Spinal cord (tissue), 10 donors: ENCODE results near the gene VWA1. TPM values are rescaled to one million over a fixed set of nuclear protein-coding genes. Genes with fewer than 3 reads are reported as not detected.

Experiments
- DNase-seq, 6 donors: peaks; one replicate each; pipeline versions ENCODE4 v3.0.0 to v3.0.0-alpha.2; 2013 to 2015; ENCODE audit warnings: low spot score in 6 of 6, low read depth in 4 of 6
- H3K27ac ChIP-seq: one replicate; pipeline ENCODE4 v1.5.1; 2013; ENCODE audit warnings: low read depth, low read length, control low read depth
- H3K27me3 ChIP-seq: one replicate; pipeline ENCODE4 v1.6.1; 2013; ENCODE audit warnings: low read length; ENCODE audit not compliant: control insufficient read depth, insufficient read depth
- H3K36me3 ChIP-seq: one replicate; pipeline ENCODE4 v1.6.1; 2013; ENCODE audit warnings: low read length; ENCODE audit not compliant: control insufficient read depth, insufficient read depth
- H3K4me1 ChIP-seq: one replicate; pipeline ENCODE4 v1.6.1; 2013; ENCODE audit warnings: low read length; ENCODE audit not compliant: control insufficient read depth, insufficient read depth
- H3K4me3 ChIP-seq: one replicate; pipeline ENCODE4 v1.5.1; 2013; ENCODE audit warnings: low read depth, low read length, control low read depth
- H3K9me3 ChIP-seq: one replicate; pipeline ENCODE4 v1.6.1; 2013; ENCODE audit warnings: low read length; ENCODE audit not compliant: control insufficient read depth, insufficient read depth
- WGBS: methylation state at CpG from one replicate; pipeline ENCODE4 v1.1.5; 2013; ENCODE audit warnings: missing lambda C conversion rate; ENCODE audit not compliant: insufficient coverage; 5-methylcytosine and 5-hydroxymethylcytosine counted together
- long read RNA-seq, 4 donors: transcript quantifications; one replicate each; lab custom pipeline, GENCODE V29; 2026
- polyA plus RNA-seq, 2 donors: library from polyadenylated mRNA; unstranded; fragments of 120-200 nt; gene quantifications; one replicate each; pipeline ENCODE4 v1.2.1, GENCODE V29; 2013; ENCODE audit not compliant: insufficient read length in 2 of 2
- total RNA-seq, 2 donors: library from RNA; depleted of rRNA in 1 of 2; stranded (reverse); fragments of 120-200 nt in 1 of 2; fragments of >200 nt in 1 of 2; gene quantifications; one replicate each; pipeline versions ENCODE4 v1.2.3 to v1.2.4, GENCODE V29; 2013 to 2014
- donor health status: healthy.

VWA1 gene
- 10 to 100 TPM; 11.4 to 34.5 TPM for total RNA-seq
- 10 to 100 TPM; 53.0 to 67.0 TPM for polyA plus RNA-seq
- long read RNA-seq, donor 1, full-length matches to known transcripts, result 25 of 25 reads
- long read RNA-seq, donor 1, partial matches to known transcripts, result 0 of 25 reads
- long read RNA-seq, donor 1, other reads (novel, unspliced or antisense), result 0 of 25 reads
- long read RNA-seq, donor 2, full-length matches to known transcripts, result 5 of 5 reads
- long read RNA-seq, donor 2, partial matches to known transcripts, result 0 of 5 reads
- long read RNA-seq, donor 2, other reads (novel, unspliced or antisense), result 0 of 5 reads
- long read RNA-seq, donor 3, full-length matches to known transcripts, result 16 of 16 reads
- long read RNA-seq, donor 3, partial matches to known transcripts, result 0 of 16 reads
- long read RNA-seq, donor 3, other reads (novel, unspliced or antisense), result 0 of 16 reads
- long read RNA-seq, donor 4, full-length matches to known transcripts, result 40 of 40 reads
- long read RNA-seq, donor 4, partial matches to known transcripts, result 0 of 40 reads
- long read RNA-seq, donor 4, other reads (novel, unspliced or antisense), result 0 of 40 reads

DNA sequence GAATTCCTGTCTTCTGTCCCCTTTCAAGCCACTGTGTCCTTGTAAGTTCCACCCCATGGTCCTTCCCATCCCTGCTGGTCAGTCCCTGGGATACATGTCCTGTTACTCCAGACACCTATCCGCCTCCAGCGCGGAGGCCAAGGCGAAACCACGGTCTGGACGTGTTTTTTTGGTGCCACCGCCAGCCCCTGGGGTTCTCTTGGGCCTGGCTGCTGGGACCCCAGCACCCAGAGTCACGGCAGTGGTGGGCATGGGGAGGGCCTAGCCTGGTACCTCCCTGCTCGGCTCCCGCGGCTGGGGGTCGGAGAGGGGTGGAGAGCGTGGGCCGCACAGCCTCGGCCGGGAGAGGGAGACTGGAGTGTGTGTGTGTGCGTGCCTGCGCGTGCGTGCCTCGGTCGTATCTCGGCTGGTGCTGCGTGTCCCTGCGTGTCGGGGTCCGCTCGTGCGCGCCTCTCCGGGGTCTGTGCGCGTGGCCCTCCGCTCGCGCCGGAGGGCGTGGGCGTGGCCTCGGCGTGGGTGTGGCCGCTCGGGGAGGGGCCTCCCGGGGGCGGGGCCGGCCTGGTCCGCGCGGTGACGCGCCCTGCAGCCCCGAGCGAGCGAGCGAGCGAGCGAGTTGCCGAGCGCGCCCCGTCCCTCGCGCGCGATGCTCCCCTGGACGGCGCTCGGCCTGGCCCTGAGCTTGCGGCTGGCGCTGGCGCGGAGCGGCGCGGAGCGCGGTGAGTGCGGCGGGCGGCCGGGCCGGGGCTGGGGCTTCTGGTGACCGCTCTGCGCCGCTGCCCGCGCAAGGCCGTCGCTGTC is at the start of gene VWA1:
Gene VWA1, plus strand, starts transcription at position 585 of the 798 bp plus-strand sequence. Its CDS starts 59 bp downstream, at position 644.
- no peaks in the 10 kb centered on the region for H3K9me3 ChIP-seq
- peaks cover 85% of the 10 kb centered on the region for H3K4me1 ChIP-seq
- peaks cover 30% of the 10 kb centered on the region for H3K36me3 ChIP-seq
- DNase-seq, result peak in 2 of 6 donors; percentile 82 to 85
- H3K27me3 ChIP-seq, result peaks cover 3% of the 10 kb centered on the region
- H3K27ac ChIP-seq, result peak within 1 kb of the TSS; percentile 91
- WGBS, result 6% methylated on average over 88 of the region's 89 CpGs
- peak within 1 kb of the TSS; percentile 39 for H3K4me3 ChIP-seq

DNA sequence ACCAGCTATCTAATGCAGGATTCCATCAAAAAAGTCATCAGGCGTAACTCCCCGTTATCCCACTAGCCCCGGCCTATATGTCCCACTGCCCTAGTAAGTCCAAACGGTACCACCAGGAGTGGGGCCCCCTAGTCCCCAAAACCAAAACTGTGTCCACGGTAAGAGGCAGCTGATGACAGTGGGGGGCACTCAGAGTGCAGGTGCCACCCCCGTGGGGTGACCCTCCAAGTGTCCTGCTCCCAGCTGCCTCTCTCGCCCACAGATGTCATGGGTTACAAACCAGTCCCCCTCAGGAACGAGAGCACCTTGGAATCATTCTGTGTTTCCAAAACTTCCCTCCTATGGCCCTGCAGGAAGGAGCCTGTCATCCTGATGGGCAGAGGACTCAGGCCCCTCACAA is 49.6 kb upstream of the VWA1 start:
- Histone ChIP-seq H3K4me3 (no peak overlapping the region), H3K27ac (no peak overlapping the region), H3K4me1 (no peaks in the 10 kb centered on the region), H3K27me3 (no peaks in the 10 kb centered on the region), H3K36me3 (peaks cover 89% of the 10 kb centered on the region), H3K9me3 (no peaks in the 10 kb centered on the region)
- WGBS, result 96% methylated on average over 7 of the region's 8 CpGs
- DNase-seq, result no peak

DNA sequence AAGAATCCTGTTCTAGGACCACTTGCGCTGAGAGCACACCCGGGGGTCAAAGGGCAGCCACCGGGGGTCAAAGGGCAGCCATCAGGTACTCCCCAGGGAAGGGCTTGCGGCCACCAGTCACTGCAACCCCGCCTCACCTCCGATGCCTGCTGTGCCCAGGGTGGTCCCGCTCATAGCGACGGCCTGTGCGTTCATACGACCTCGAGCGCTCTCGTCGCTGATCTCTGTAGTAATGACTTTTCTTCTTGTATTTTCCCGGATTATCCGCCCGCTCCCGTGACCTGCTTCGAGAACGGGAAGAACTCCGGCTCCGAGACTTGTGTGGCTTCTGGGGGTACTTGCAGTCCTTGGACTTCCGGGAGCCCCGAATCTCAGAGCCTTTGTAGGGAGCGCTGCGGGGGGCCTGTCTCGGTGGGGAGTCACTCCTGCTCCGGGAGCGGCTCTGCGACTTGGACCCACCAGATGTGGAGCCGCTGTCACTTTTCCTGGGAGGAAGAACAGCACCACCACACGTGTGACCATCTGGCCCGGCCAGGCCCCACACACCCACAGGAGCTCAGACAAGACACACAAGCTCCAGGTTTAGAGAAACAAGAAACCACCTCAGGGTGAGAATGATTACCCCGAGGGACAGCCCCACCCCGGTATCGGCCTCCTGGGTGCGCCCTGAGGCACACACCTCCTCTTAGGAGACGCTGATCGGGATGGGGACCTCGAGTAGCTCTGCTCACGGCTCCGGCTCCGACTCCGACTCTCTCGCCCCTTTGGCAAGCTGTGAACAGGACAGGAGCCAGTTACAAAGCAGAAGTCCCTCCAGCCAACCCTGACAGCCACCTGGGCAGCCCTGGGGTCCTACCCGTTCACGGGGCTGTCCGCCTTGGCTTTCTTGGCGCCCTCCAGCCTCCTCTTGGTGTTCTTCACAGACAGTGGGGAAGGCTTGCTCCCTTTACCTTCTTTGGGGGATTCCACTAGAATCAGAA is 48.1 kb upstream of the VWA1 start:
- no peak for DNase-seq
- Histone ChIP-seq H3K9me3 (no peaks in the 10 kb centered on the region), H3K36me3 (peaks cover 90% of the 10 kb centered on the region), H3K4me3 (no peak overlapping the region), H3K27ac (no peak overlapping the region), H3K27me3 (no peaks in the 10 kb centered on the region), H3K4me1 (no peaks in the 10 kb centered on the region)
- WGBS, result 98% methylated on average over 50 of the region's 50 CpGs

DNA sequence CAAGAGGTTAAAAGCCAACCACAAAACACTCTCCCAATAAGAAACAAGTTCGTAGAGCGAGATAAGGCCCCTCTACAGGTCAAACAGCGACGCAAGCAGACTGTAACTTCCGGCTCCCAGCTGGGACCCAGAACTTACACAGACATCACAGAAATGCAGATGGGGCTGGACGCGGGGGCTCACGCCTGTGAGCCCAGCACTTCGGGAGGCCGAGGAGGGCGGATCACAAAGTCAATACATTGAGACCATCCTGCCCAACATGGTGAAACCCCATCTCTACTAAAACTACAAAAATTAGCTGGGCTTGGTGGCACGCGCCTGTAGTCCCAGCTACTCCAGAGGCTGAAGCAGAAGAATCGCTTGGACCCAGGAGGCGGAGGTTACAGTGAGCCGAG is 47.4 kb upstream of the VWA1 start:
- 98% methylated on average over 15 of the region's 16 CpGs for WGBS
- Histone ChIP-seq H3K36me3 (peaks cover 97% of the 10 kb centered on the region), H3K4me3 (no peak overlapping the region)

GRCh38 chr1:1390675-1391074 is 44.8 kb upstream of the VWA1 start:
- Histone ChIP-seq H3K36me3 (peaks cover 98% of the 10 kb centered on the region), H3K27ac (no peak overlapping the region), H3K27me3 (no peaks in the 10 kb centered on the region), H3K4me3 (no peak overlapping the region), H3K9me3 (no peaks in the 10 kb centered on the region), H3K4me1 (no peaks in the 10 kb centered on the region)
- DNase-seq, result no peak
- WGBS, result 96% methylated on average over 9 of the region's 12 CpGs

More for the DNA sequence above, 47.4 kb upstream of the VWA1 start:
- Histone ChIP-seq H3K27ac (no peak overlapping the region), H3K4me1 (no peaks in the 10 kb centered on the region), H3K27me3 (no peaks in the 10 kb centered on the region), H3K9me3 (no peaks in the 10 kb centered on the region)
- DNase-seq, result no peak

GRCh38 chr1:1391225-1391624 is 44.3 kb upstream of the VWA1 start:
- H3K27ac ChIP-seq, result no peak overlapping the region
- peaks cover 98% of the 10 kb centered on the region for H3K36me3 ChIP-seq
- 82% methylated on average over 7 of the region's 12 CpGs for WGBS
- H3K4me3 ChIP-seq, result no peak overlapping the region
- H3K4me1 ChIP-seq, result no peaks in the 10 kb centered on the region
- no peak for DNase-seq
- no peaks in the 10 kb centered on the region for H3K27me3 ChIP-seq
- H3K9me3 ChIP-seq, result no peaks in the 10 kb centered on the region

- H3K36me3 ChIP-seq, result peaks cover 97% of the 10 kb centered on the region
- WGBS, result 96% methylated on average over 4 of the region's 4 CpGs
- no peak overlapping the region for H3K27ac ChIP-seq
Measured at GRCh38 chr1:1393014-1393413, 42.5 kb upstream of the VWA1 start.

DNA sequence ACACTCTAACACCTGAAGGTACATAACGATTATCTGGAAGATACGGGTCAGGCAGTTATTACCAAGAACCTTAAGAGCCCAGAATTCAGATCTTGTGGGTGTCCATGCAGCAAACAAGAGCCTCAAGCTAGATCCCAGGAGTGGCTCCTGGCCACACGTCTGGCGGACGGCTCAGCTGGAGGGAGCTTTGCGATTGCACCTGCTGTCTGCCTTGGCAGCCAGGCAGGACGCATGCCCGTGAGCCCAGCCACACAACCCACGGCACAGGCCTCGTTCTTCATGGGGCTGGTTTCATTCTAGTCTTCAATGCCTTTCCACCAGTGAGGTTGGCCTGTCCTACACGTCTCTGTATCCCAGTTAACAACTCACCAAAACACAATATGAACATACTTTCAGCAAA is 42.1 kb upstream of the VWA1 start:
- Histone ChIP-seq H3K27me3 (no peaks in the 10 kb centered on the region), H3K27ac (no peak overlapping the region), H3K36me3 (peaks cover 95% of the 10 kb centered on the region), H3K9me3 (no peaks in the 10 kb centered on the region), H3K4me3 (no peak overlapping the region), H3K4me1 (peaks cover 14% of the 10 kb centered on the region)
- WGBS, result 93% methylated on average over 11 of the region's 11 CpGs
- DNase-seq, result no peak

More at GRCh38 chr1:1393014-1393413, 42.5 kb upstream of the VWA1 start:
- DNase-seq, result no peak
- no peaks in the 10 kb centered on the region for H3K9me3 ChIP-seq
- no peak overlapping the region for H3K4me3 ChIP-seq
- peaks cover 9% of the 10 kb centered on the region for H3K4me1 ChIP-seq
- H3K27me3 ChIP-seq, result no peaks in the 10 kb centered on the region

DNA sequence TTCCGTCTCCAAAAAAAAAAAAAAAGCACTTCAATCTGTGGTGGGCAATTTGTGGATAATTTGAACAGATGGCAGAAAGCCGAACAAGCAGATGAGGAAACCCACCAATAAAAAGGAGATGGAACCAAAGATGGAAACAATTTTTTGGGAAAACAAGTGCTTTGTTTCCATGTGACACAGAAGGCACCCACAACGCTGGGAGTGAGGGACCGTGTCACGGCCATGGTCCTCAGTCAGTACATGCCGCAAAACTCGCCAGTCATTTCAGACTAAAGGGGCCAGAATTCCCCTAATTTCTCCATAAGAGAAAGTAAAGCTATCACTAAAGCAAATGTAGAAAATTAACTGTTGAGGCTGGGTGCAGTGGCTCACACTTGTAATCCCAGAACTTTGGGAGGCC is 41.4 kb upstream of the VWA1 start:
- Histone ChIP-seq H3K9me3 (no peaks in the 10 kb centered on the region), H3K4me3 (no peak overlapping the region), H3K4me1 (peaks cover 15% of the 10 kb centered on the region), H3K36me3 (peaks cover 88% of the 10 kb centered on the region), H3K27ac (no peak overlapping the region), H3K27me3 (no peaks in the 10 kb centered on the region)
- WGBS, result 96% methylated on average over 4 of the region's 7 CpGs
- DNase-seq, result no peak
